HEK293 (cell line): ENCODE measurements around the gene CBX2.
A peak's percentile ranks its signal among the peaks of the same experiment; 100 is the strongest.

Experiments used
- CTCF ChIA-PET: fragments of 350-600 bp; formaldehyde crosslinking; extraction: SDS; loops from one replicate; lab custom pipeline; 2021; ENCODE audit warnings: antibody characterized with exemption; lab: Yijun Ruan, JAX
- POLR2A ChIA-PET: fragments of 300-600 bp; formaldehyde crosslinking; extraction: SDS; loops from one replicate; lab custom pipeline; 2020; ENCODE audit warnings: antibody characterized with exemption, inconsistent platforms; lab: Yijun Ruan, JAX
- H3K27ac ChIP-seq: fragments of 200-500 bp; sonication (Bioruptor generic); 2 replicates; pipeline ENCODE4 v1.5.1; 2014; ENCODE audit warnings: low read depth, low read length, control low read depth, inconsistent platforms; ENCODE audit errors: extremely low read depth
- H3K36me3 ChIP-seq, 2 experiments: fragments of 200-500 bp in 1 of 2; sonication (Bioruptor generic) in 1 of 2; 1 replicate in 1 of 2; 2 replicates in 1 of 2; pipeline ENCODE4 v1.5.1; 2014 to 2017; ENCODE audit warnings: inconsistent platforms in 2 of 2, low read length in 2 of 2; ENCODE audit not compliant: control insufficient read depth in 2 of 2, insufficient read depth in 1 of 2
- H3K4me1 ChIP-seq: fragments of 200-500 bp; sonication (Bioruptor generic); 2 replicates; pipeline ENCODE4 v1.5.1; 2014; ENCODE audit warnings: mild to moderate bottlenecking, low read length, inconsistent platforms; ENCODE audit not compliant: control insufficient read depth, insufficient read depth
- H3K4me3 ChIP-seq: 2 replicates; pipeline ENCODE4 v1.5.1; 2011; ENCODE audit warnings: low read depth, mild to moderate bottlenecking, control low read depth, low read length, moderate library complexity
- H3K9me3 ChIP-seq: fragments of 200-500 bp; sonication (Bioruptor generic); 2 replicates; pipeline ENCODE4 v1.5.1; 2014; ENCODE audit warnings: low read depth, low read length, inconsistent platforms; ENCODE audit not compliant: control insufficient read depth, insufficient read depth
- GLIS1 ChIP-seq: fragments of 450-650 bp; formaldehyde crosslinking; IDR thresholded peaks from 2 replicates; pipeline ENCODE4 v1.5.1; 2016; ENCODE audit warnings: missing biosample characterization, missing genetic modification characterization
- IKZF3 ChIP-seq: fragments of 450-650 bp; IDR thresholded peaks from 2 replicates; pipeline ENCODE4 v1.5.0; 2018; ENCODE audit warnings: missing biosample characterization, mild to moderate bottlenecking, missing genetic modification characterization, moderate library complexity
- KLF7 ChIP-seq: fragments of 450-650 bp; formaldehyde crosslinking; IDR thresholded peaks from 2 replicates; pipeline ENCODE4 v1.5.1; 2016; ENCODE audit warnings: missing biosample characterization, missing genetic modification characterization, borderline replicate concordance
- SCRT1 ChIP-seq: fragments of 450-650 bp; formaldehyde crosslinking; IDR thresholded peaks from 2 replicates; pipeline ENCODE4 v1.5.1; 2016; ENCODE audit warnings: missing biosample characterization, missing genetic modification characterization, borderline replicate concordance
- ZBTB8A ChIP-seq: fragments of 450-650 bp; formaldehyde crosslinking; IDR thresholded peaks from 2 replicates; pipeline ENCODE4 v1.5.1; 2016; ENCODE audit warnings: missing biosample characterization, missing genetic modification characterization
- ZFP41 ChIP-seq: fragments of 450-650 bp; formaldehyde crosslinking; IDR thresholded peaks from 2 replicates; pipeline ENCODE4 v1.5.1; 2016; ENCODE audit warnings: missing biosample characterization, missing genetic modification characterization, borderline replicate concordance
- ZFP69B ChIP-seq: fragments of 450-650 bp; formaldehyde crosslinking; IDR thresholded peaks from 2 replicates; pipeline ENCODE4 v1.5.1; 2016; ENCODE audit warnings: missing biosample characterization, missing genetic modification characterization
- ZNF2 ChIP-seq: fragments of 450-650 bp; formaldehyde crosslinking; IDR thresholded peaks from 2 replicates; pipeline ENCODE4 v1.5.1; 2016; ENCODE audit warnings: missing biosample characterization, missing genetic modification characterization
- ZNF335 ChIP-seq: fragments of 450-650 bp; formaldehyde crosslinking; conservative IDR thresholded peaks from 2 replicates; pipeline ENCODE4 v1.5.1; 2016; ENCODE audit warnings: missing biosample characterization, missing genetic modification characterization
- ZNF37A ChIP-seq: fragments of 450-650 bp; IDR thresholded peaks from 2 replicates; pipeline ENCODE4 v1.5.1; 2018; ENCODE audit warnings: missing biosample characterization, missing genetic modification characterization
- ZNF654 ChIP-seq: fragments of 450-650 bp; formaldehyde crosslinking; IDR thresholded peaks from 2 replicates; pipeline ENCODE4 v1.5.1; 2016; ENCODE audit warnings: low read depth, missing biosample characterization, missing genetic modification characterization
- ZNF660 ChIP-seq: fragments of 450-650 bp; IDR thresholded peaks from 2 replicates; pipeline ENCODE4 v1.5.1; 2018; ENCODE audit warnings: missing biosample characterization, mild to moderate bottlenecking, missing genetic modification characterization
- TF ChIP-seq, protein P1 (sequence below): fragments of 450-650 bp; formaldehyde crosslinking; IDR thresholded peaks from 2 replicates; pipeline ENCODE4 v1.5.1; 2016; ENCODE audit warnings: missing biosample characterization, missing genetic modification characterization
- TF ChIP-seq, protein P2 (sequence below): fragments of 450-650 bp; formaldehyde crosslinking; optimal IDR thresholded peaks from 2 replicates; pipeline ENCODE3; 2016; ENCODE audit warnings: missing biosample characterization, mild to moderate bottlenecking, missing genetic modification characterization

Gene CBX2

DNA sequence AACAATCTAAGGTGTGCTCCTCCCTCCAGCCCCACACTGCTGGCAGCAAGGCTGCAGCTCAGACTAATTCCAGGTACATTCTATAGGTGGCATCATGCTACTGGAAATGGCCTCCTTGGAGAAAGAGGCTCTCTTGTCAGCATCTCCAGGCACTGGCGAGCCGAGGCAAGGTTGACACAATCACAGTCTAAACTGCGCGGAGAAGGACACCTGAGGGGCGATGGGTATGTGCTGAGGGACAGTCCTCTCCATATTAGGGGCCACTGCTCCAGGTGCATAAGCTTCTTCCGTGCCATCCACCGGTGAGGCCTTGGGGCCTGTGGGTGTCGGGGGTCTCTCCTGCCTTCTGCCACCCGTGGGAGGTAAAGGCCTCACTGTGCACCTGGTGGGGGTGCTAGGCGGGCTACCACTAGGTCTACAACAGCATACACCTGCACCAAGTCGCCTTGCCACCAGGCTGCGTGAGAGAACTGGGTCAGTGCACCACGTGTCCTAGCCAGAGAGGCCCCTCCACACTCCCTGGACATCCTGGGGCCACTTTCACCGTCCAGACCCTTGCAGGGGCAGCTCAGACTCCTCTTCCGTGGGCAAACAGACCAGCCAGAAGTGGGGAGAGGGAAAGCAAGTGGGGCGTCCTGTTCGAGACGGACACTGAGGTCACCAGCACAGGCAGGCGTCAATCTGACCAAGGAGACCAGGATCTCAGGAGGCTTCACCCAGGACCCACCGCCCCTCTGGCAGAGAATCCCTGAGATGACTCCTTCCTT, 31.0 kb downstream of the CBX2 start:
- Histone ChIP-seq H3K4me1 (peaks cover 17% of the 10 kb centered on the region), H3K4me3 (no peak overlapping the region), H3K36me3 (no peaks in the 10 kb centered on the region), H3K9me3 (no peaks in the 10 kb centered on the region), H3K27ac (no peak overlapping the region)
- CTCF ChIA-PET: interaction anchor here (0.5 to 4.1 kb wide), 29 partner anchors 9 to 1038 kb away, joined by 3 to 18 read pairs (median 4); partner anchors contain the start of genes CBX4 and CBX8
- TF ChIP-seq GLIS1: 0 out of 2 replicates have a peak, but pooled peaks have one; percentile 10
- TF ChIP-seq ZFP69B (tag by site-specific recombination): no peak
- 0 out of 2 replicates have a peak, but pooled peaks have one; percentile 10 for TF ChIP-seq IKZF3 (tag by site-specific recombination)
- TF ChIP-seq, protein P1, sequence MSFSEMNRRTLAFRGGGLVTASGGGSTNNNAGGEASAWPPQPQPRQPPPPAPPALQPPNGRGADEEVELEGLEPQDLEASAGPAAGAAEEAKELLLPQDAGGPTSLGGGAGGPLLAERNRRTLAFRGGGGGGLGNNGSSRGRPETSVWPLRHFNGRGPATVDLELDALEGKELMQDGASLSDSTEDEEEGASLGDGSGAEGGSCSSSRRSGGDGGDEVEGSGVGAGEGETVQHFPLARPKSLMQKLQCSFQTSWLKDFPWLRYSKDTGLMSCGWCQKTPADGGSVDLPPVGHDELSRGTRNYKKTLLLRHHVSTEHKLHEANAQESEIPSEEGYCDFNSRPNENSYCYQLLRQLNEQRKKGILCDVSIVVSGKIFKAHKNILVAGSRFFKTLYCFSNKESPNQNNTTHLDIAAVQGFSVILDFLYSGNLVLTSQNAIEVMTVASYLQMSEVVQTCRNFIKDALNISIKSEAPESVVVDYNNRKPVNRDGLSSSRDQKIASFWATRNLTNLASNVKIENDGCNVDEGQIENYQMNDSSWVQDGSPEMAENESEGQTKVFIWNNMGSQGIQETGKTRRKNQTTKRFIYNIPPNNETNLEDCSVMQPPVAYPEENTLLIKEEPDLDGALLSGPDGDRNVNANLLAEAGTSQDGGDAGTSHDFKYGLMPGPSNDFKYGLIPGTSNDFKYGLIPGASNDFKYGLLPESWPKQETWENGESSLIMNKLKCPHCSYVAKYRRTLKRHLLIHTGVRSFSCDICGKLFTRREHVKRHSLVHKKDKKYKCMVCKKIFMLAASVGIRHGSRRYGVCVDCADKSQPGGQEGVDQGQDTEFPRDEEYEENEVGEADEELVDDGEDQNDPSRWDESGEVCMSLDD (tag by site-specific recombination): 0 out of 2 replicates have a peak, but pooled peaks have one; percentile 13
- TF ChIP-seq ZNF654 (tag by site-specific recombination): peak; percentile 64
- POLR2A ChIA-PET: interaction anchor here (0.8 to 4.0 kb wide), 4 partner anchors 12 to 200 kb away, joined by 3 to 24 read pairs (median 10); partner anchors contain the start of genes CBX4 and CBX8

- ChIA-PET CTCF (interaction anchor here (0.6 to 2.6 kb wide), 11 partner anchors 12 to 183 kb away, joined by 6 to 18 read pairs (median 8); partner anchors contain the start of gene CBX4), POLR2A (interaction anchor here (0.6 to 5.4 kb wide), 9 partner anchors 12 to 236 kb away, joined by 3 to 74 read pairs (median 8); partner anchors contain the start of genes CBX4 and CBX8)
- H3K36me3 ChIP-seq: no peaks in the 10 kb centered on the region
- no peak for TF ChIP-seq SCRT1 (tag by site-specific recombination)
- TF ChIP-seq ZFP41 (tag by site-specific recombination): no peak
- TF ChIP-seq ZNF660 (tag by site-specific recombination): no peak
- TF ChIP-seq KLF7 (tag by site-specific recombination): no peak
- peak; percentile 65 for TF ChIP-seq ZNF335 (tag by site-specific recombination)
- TF ChIP-seq, protein P2, sequence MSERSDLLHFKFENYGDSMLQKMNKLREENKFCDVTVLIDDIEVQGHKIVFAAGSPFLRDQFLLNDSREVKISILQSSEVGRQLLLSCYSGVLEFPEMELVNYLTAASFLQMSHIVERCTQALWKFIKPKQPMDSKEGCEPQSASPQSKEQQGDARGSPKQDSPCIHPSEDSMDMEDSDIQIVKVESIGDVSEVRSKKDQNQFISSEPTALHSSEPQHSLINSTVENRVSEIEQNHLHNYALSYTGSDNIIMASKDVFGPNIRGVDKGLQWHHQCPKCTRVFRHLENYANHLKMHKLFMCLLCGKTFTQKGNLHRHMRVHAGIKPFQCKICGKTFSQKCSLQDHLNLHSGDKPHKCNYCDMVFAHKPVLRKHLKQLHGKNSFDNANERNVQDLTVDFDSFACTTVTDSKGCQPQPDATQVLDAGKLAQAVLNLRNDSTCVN (tag by site-specific recombination): no peak
- no peak for TF ChIP-seq ZBTB8A (tag by site-specific recombination)
- no peak for TF ChIP-seq ZNF2
- TF ChIP-seq ZNF37A (tag by site-specific recombination): no peak
- peak overlapping the region; percentile 19 for H3K4me3 ChIP-seq
- no peak overlapping the region; the same call in 1 of the 2 replicates for H3K27ac ChIP-seq
- peaks cover 17% of the 10 kb centered on the region for H3K4me1 ChIP-seq
- H3K9me3 ChIP-seq: no peaks in the 10 kb centered on the region
Measured at GRCh38 chr17:79809530-79810129, 31.7 kb downstream of the CBX2 start.
